GM12878 (cell line): ENCODE data around the gene TNFRSF8. TPM values are rescaled to one million over a fixed set of nuclear protein-coding genes. Genes with fewer than 3 reads are reported as not detected.

Experiments
- ATAC-seq: fragments of 200-7000 bp; cut with Tn5 transposase; 3 replicates; pipeline ENCODE4 v1.9.1; 2020; ENCODE audit warnings: mild to moderate bottlenecking, moderate library complexity
- BruUV-seq: library from RNA; stranded (reverse); fragments of 400-500 nt; replicated peaks from 2 replicates; lab custom pipeline; 2021; lab: Mats Ljungman, UMichigan
- CTCF ChIA-PET: fragments of 300-600 bp; sonication (Branson Sonifier 250); formaldehyde crosslinking; extraction: SDS; loops from one replicate; lab custom pipeline; 2021; ENCODE audit warnings: inconsistent platforms; lab: Yijun Ruan, JAX
- POLR2A ChIA-PET: fragments of 350-600 bp; formaldehyde crosslinking; extraction: SDS; loops from one replicate; lab custom pipeline; 2021; ENCODE audit warnings: inconsistent platforms; lab: Charles Lee
- RAD21 ChIA-PET: fragments of 300-600 bp; sonication (Branson Sonifier 250); formaldehyde crosslinking; loops from one replicate; lab custom pipeline; 2023; ENCODE audit warnings: antibody characterized with exemption; ENCODE audit not compliant: unreplicated experiment; lab: Charles Lee
- SMC1A ChIA-PET: fragments of 300-600 bp; sonication (Branson Sonifier 250); formaldehyde crosslinking; loops from one replicate; lab custom pipeline; 2023; ENCODE audit not compliant: unreplicated experiment, uncharacterized antibody; lab: Charles Lee
- DNase-seq: peaks from one replicate; pipeline ENCODE4 v3.0.0-alpha.2; 2011; ENCODE audit warnings: low read depth, low spot score
- FAIRE-seq: peaks from 3 replicates; lab custom pipeline; 2011; peaks lifted over from hg19 to GRCh38; lab: Jason Lieb, UNC
- H2AFZ ChIP-seq: 2 replicates; pipeline ENCODE4 v1.6.0; 2011; ENCODE audit warnings: low read depth, low read length, control low read depth; ENCODE audit not compliant: control insufficient read depth
- H3K27ac ChIP-seq: 2 replicates; pipeline ENCODE4 v1.5.1; 2011; ENCODE audit warnings: control low read depth; ENCODE audit not compliant: control insufficient read depth, insufficient read depth
- H3K27me3 ChIP-seq, 2 experiments: replicated peaks in 1 of 2; 2 replicates each; pipeline versions ENCODE4 v1.6.0 to v1.6.1; 2011; ENCODE audit warnings: low read length in 1 of 2; ENCODE audit not compliant: control insufficient read depth in 2 of 2, insufficient read depth in 2 of 2
- H3K36me3 ChIP-seq, 2 experiments: 2 replicates each; pipeline ENCODE4 v1.5.1; 2011; ENCODE audit warnings: low read length in 1 of 2; ENCODE audit not compliant: control insufficient read depth in 2 of 2, insufficient read depth in 2 of 2
- H3K4me1 ChIP-seq: 2 replicates; pipeline ENCODE4 v1.6.1; 2011; ENCODE audit warnings: mild to moderate bottlenecking, low read length, moderate library complexity, mixed read lengths; ENCODE audit not compliant: control insufficient read depth, insufficient read depth
- H3K4me2 ChIP-seq: 2 replicates; pipeline ENCODE4 v1.6.0; 2011; ENCODE audit warnings: control low read depth; ENCODE audit not compliant: control insufficient read depth, insufficient read depth
- H3K4me3 ChIP-seq: fragments of 200-600 bp; sonication (generic); 2 replicates; pipeline ENCODE4 v1.5.1; 2016
- H3K79me2 ChIP-seq: 2 replicates; pipeline ENCODE4 v1.6.0; 2011; ENCODE audit warnings: low read length; ENCODE audit not compliant: control insufficient read depth, insufficient read depth
- H3K9ac ChIP-seq: 2 replicates; pipeline ENCODE4 v1.8.0; 2011; ENCODE audit warnings: low read length, control low read depth, mixed read lengths; ENCODE audit not compliant: control insufficient read depth, insufficient read depth
- H3K9me3 ChIP-seq: replicated peaks from 3 replicates; pipeline ENCODE4 v1.5.1; 2011; ENCODE audit warnings: mild to moderate bottlenecking, low read length; ENCODE audit not compliant: control insufficient read depth, insufficient read depth
- H4K20me1 ChIP-seq: 2 replicates; pipeline ENCODE4 v1.6.0; 2011; ENCODE audit not compliant: control insufficient read depth, insufficient read depth
- CREM ChIP-seq: IDR thresholded peaks from 2 replicates; pipeline ENCODE4 v1.6.1; 2014; ENCODE audit warnings: antibody characterized with exemption, low read depth
- IKZF1 ChIP-seq: fragments of 450-650 bp; conservative IDR thresholded peaks from 2 replicates; pipeline ENCODE4 v1.6.1; 2017; ENCODE audit warnings: antibody characterized with exemption, mild to moderate bottlenecking
- LARP7 ChIP-seq: fragments of 450-650 bp; IDR thresholded peaks from 2 replicates; pipeline ENCODE4 v1.6.1; 2017; ENCODE audit warnings: mild to moderate bottlenecking
- MEF2B ChIP-seq: fragments of 450-650 bp; IDR thresholded peaks from 2 replicates; pipeline ENCODE4 v1.6.1; 2018; ENCODE audit warnings: mild to moderate bottlenecking, moderate library complexity; ENCODE audit not compliant: partially characterized antibody, poor library complexity, severe bottlenecking
- MXI1 ChIP-seq: fragments of 150-350 bp; IDR thresholded peaks from 2 replicates; pipeline ENCODE4 v1.6.1; 2011; ENCODE audit warnings: low read depth, mild to moderate bottlenecking, inconsistent platforms, low read length, improper control_type of control experiment
- NBN ChIP-seq: fragments of 450-650 bp; IDR thresholded peaks from 2 replicates; pipeline ENCODE4 v1.6.1; 2016
- RAD51 ChIP-seq: fragments of 450-650 bp; IDR thresholded peaks from 2 replicates; pipeline ENCODE4 v1.6.1; 2016; ENCODE audit warnings: moderate library complexity, mild to moderate bottlenecking, inconsistent platforms
- RB1 ChIP-seq: fragments of 450-650 bp; formaldehyde crosslinking; IDR thresholded peaks from 2 replicates; pipeline ENCODE4 v1.6.1; 2017; ENCODE audit warnings: mild to moderate bottlenecking, borderline replicate concordance
- RBBP5 ChIP-seq: fragments of 200-600 bp; sonication (generic); conservative IDR thresholded peaks from 2 replicates; pipeline ENCODE4 v1.6.1; 2016
- RELA ChIP-seq: fragments of 450-650 bp; IDR thresholded peaks from 2 replicates; pipeline ENCODE4 v1.8.0; 2014; ENCODE audit warnings: borderline replicate concordance; ENCODE audit not compliant: partially characterized antibody
- SIX5 ChIP-seq: IDR thresholded peaks from 2 replicates; pipeline ENCODE4 v1.6.1; 2011; ENCODE audit warnings: mild to moderate bottlenecking, low read depth, low read length, moderate library complexity; ENCODE audit not compliant: severe bottlenecking
- SMAD1 ChIP-seq: fragments of 450-650 bp; IDR thresholded peaks from 2 replicates; pipeline ENCODE4 v1.6.1; 2018; ENCODE audit warnings: mild to moderate bottlenecking, low read depth; ENCODE audit not compliant: partially characterized antibody
- SPI1 ChIP-seq: IDR thresholded peaks from 2 replicates; pipeline ENCODE4 v1.6.1; 2011; ENCODE audit warnings: low read depth, mild to moderate bottlenecking, low read length, moderate library complexity, borderline replicate concordance; ENCODE audit not compliant: insufficient read depth
- TARDBP ChIP-seq: IDR thresholded peaks from 2 replicates; pipeline ENCODE4 v1.6.1; 2016; ENCODE audit warnings: borderline replicate concordance
- TCF7 ChIP-seq: IDR thresholded peaks from 2 replicates; pipeline ENCODE4 v1.6.1; 2014; ENCODE audit warnings: antibody characterized with exemption, borderline replicate concordance
- YBX1 ChIP-seq: fragments of 450-650 bp; IDR thresholded peaks from 2 replicates; pipeline ENCODE4 v1.6.1; 2016; ENCODE audit warnings: antibody characterized with exemption
- ZBED1 ChIP-seq: IDR thresholded peaks from 2 replicates; pipeline ENCODE4 v1.6.1; 2016; ENCODE audit warnings: borderline replicate concordance
- ZNF207 ChIP-seq: fragments of 450-650 bp; IDR thresholded peaks from 2 replicates; pipeline ENCODE4 v1.6.1; 2014; ENCODE audit warnings: antibody characterized with exemption, mild to moderate bottlenecking, borderline replicate concordance
- ZNF384 ChIP-seq: IDR thresholded peaks from 2 replicates; pipeline ENCODE4 v1.6.1; 2012; ENCODE audit warnings: low read depth, mild to moderate bottlenecking, low read length, improper control_type of control experiment, borderline replicate concordance
- WGBS: methylation state at CpG from one replicate; pipeline ENCODE4 v1.1.6; 2016; ENCODE audit warnings: low lambda C conversion rate; ENCODE audit not compliant: insufficient replicate concordance, insufficient coverage; ENCODE audit errors: missing lambda C conversion rate; 5-methylcytosine and 5-hydroxymethylcytosine counted together
- in situ Hi-C: fragments of 300-500 bp; cut with MboI; formaldehyde crosslinking; loops from 9 replicates; pipeline ENCODE4 v1.14.3; 2018; ENCODE audit warnings: mixed read lengths
- intact Hi-C: fragments of 100-400 bp; cut with micrococcal nuclease; formaldehyde crosslinking; loops from one replicate; pipeline ENCODE4 v1.14.2; 2022; ENCODE audit not compliant: unreplicated experiment
- polyA plus RNA-seq, 11 experiments: library from polyadenylated mRNA; depleted of rRNA in 4 of 11; unstranded in 6 of 11; stranded (reverse) in 5 of 11; fragments of >200 nt; fragmentation: Nextera tagmentation in 4 of 11; fragmentation: Illumina TruSeq in 1 of 11; extraction: Ambion mirVana in 4 of 11; extraction: Trizol in 1 of 11; gene quantifications; 1 replicate in 1 of 11; 2 replicates in 10 of 11; pipeline versions ENCODE4 v1.2.1 to v1.2.3, GENCODE V29; 2011 to 2016; ENCODE audit warnings: inconsistent platforms in 2 of 11, missing spikeins in 2 of 11, low read depth in 1 of 11
- total RNA-seq, 4 experiments: library from RNA; depleted of rRNA in 3 of 4; stranded (reverse); fragments of >200 nt in 3 of 4; fragmentation: Illumina TruSeq in 1 of 4; extraction: Trizol in 1 of 4; gene quantifications; 2 replicates each; pipeline versions ENCODE4 v1.2.1 to v1.2.3, GENCODE V29; 2013 to 2021
- TF ChIP-seq, protein P1 (sequence below): IDR thresholded peaks from 2 replicates; pipeline ENCODE4 v1.6.1; 2011; ENCODE audit warnings: borderline replicate concordance, low read depth, mild to moderate bottlenecking, moderate library complexity, mixed read lengths, low read length; ENCODE audit not compliant: insufficient read depth; ENCODE audit errors: extremely low read length
- TF ChIP-seq, protein P2 (sequence below): fragments of 450-650 bp; IDR thresholded peaks from 2 replicates; pipeline ENCODE4 v1.6.1; 2016; ENCODE audit warnings: mild to moderate bottlenecking
- TF ChIP-seq, protein P3 (sequence below): fragments of 450-650 bp; IDR thresholded peaks from 2 replicates; pipeline ENCODE4 v1.6.1; 2014; ENCODE audit warnings: mild to moderate bottlenecking

Gene TNFRSF8
- total and polyA plus RNA-seq, 10 of the 15 experiments (the other 5 are each of a cell fraction or from before 2014, with no cell fraction given): 9.8 to 114 (median 58.8) TPM

DNA sequence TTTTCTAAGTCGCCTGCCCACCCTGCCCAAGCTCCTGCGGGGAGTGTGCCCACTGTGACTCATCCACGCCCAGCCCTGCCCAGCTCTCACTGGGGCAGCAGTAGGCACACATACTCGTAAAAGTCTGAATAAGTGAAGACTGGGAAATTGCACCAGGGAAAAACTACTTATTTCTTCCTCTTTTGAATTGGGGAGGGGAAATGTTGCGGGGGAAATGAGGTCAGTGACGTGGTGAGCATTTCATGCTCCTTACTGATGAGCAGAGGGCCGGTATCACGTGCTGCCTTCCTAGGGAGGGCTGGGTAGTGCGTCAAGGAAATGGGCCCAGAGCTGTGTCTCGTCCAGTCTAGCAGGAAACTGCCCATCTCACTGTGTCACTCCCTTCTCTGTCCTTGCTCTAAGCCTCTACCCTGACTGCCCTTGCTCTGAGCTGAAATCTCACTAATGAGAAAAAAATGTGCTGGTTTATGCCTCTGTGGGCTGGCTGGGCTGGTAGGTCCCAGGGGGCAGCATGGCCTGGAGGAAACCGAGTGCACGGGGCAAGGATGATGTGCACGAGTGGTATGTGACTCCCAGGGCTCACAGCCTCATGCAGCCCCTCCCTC, 90.2 kb downstream of the TNFRSF8 start:
- intact Hi-C loops: no loop called here
- in situ Hi-C loops: loop anchor here (25.0 kb wide), 1 partner anchor 1584 kb away; no protein-coding TSS in a partner anchor
- DNase-seq (peak; percentile 78), ATAC-seq (peak; percentile 68), FAIRE-seq (no peak)
- POLR2A ChIA-PET: interaction anchor here (0.8 to 11.6 kb wide), 5 partner anchors 8 to 102 kb away, joined by 3 to 166 read pairs (median 12); no protein-coding TSS in a partner anchor
- no peaks in the 10 kb centered on the region for H3K9me3 ChIP-seq
- H3K4me1 ChIP-seq: peaks cover 76% of the 10 kb centered on the region
- H3K79me2 ChIP-seq: no peaks in the 10 kb centered on the region
- peak overlapping the region; percentile 69 for H2AFZ ChIP-seq
- no peaks in the 10 kb centered on the region for H3K27me3 ChIP-seq
- SMC1A ChIA-PET: interaction anchor here (1.0 to 19.3 kb wide), 7 partner anchors 16 to 86 kb away, joined by 3 to 347 read pairs (median 5); partner anchors contain the start of gene TNFRSF1B
- peak overlapping the region; percentile 54 for H3K9ac ChIP-seq
- peak overlapping the region; percentile 84 for H3K27ac ChIP-seq
- no peaks in the 10 kb centered on the region for H4K20me1 ChIP-seq
- H3K4me2 ChIP-seq: peak overlapping the region; percentile 90
- H3K36me3 ChIP-seq: no peaks in the 10 kb centered on the region
- RAD21 ChIA-PET: interaction anchor here (1.3 to 12.5 kb wide), 7 partner anchors 8 to 85 kb away, joined by 4 to 119 read pairs (median 14); partner anchors contain the start of gene TNFRSF1B
- 8% methylated on average over 13 of the region's 13 CpGs for WGBS
- CTCF ChIA-PET: interaction anchor here (1.1 to 6.9 kb wide), 3 partner anchors 9 to 76 kb away, joined by 3 to 47 read pairs (median 3); no protein-coding TSS in a partner anchor
- H3K4me3 ChIP-seq: no peak overlapping the region
- no TSS peak for BruUV-seq
- TF ChIP-seq, protein P1, sequence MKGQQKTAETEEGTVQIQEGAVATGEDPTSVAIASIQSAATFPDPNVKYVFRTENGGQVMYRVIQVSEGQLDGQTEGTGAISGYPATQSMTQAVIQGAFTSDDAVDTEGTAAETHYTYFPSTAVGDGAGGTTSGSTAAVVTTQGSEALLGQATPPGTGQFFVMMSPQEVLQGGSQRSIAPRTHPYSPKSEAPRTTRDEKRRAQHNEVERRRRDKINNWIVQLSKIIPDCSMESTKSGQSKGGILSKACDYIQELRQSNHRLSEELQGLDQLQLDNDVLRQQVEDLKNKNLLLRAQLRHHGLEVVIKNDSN: peak; percentile 85
- no peak for TF ChIP-seq RBBP5
- TF ChIP-seq ZNF207: no peak
- TF ChIP-seq RELA: no peak
- TF ChIP-seq RAD51: peak; percentile 94
- TF ChIP-seq ZNF384: no peak; the same call in 1 of the 2 replicates
- no peak for TF ChIP-seq SIX5
- TF ChIP-seq YBX1: no peak
- TF ChIP-seq SPI1: no peak
- TF ChIP-seq TCF7: no peak
- TF ChIP-seq CREM: peak; percentile 42; the same call in 1 of the 2 replicates
- TF ChIP-seq TARDBP: no peak
- no peak for TF ChIP-seq ZBED1
- TF ChIP-seq, protein P2, sequence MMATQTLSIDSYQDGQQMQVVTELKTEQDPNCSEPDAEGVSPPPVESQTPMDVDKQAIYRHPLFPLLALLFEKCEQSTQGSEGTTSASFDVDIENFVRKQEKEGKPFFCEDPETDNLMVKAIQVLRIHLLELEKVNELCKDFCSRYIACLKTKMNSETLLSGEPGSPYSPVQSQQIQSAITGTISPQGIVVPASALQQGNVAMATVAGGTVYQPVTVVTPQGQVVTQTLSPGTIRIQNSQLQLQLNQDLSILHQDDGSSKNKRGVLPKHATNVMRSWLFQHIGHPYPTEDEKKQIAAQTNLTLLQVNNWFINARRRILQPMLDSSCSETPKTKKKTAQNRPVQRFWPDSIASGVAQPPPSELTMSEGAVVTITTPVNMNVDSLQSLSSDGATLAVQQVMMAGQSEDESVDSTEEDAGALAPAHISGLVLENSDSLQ: peak; percentile 67
- TF ChIP-seq, protein P3, sequence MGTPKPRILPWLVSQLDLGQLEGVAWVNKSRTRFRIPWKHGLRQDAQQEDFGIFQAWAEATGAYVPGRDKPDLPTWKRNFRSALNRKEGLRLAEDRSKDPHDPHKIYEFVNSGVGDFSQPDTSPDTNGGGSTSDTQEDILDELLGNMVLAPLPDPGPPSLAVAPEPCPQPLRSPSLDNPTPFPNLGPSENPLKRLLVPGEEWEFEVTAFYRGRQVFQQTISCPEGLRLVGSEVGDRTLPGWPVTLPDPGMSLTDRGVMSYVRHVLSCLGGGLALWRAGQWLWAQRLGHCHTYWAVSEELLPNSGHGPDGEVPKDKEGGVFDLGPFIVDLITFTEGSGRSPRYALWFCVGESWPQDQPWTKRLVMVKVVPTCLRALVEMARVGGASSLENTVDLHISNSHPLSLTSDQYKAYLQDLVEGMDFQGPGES: no peak
- TF ChIP-seq RB1: peak; percentile 80; the same call in 1 of the 2 replicates
- peak; percentile 97 for TF ChIP-seq MEF2B
- TF ChIP-seq IKZF1: peak; percentile 65
- no peak for TF ChIP-seq LARP7
- TF ChIP-seq NBN: peak; percentile 91
- peak; percentile 49 for TF ChIP-seq SMAD1
- TF ChIP-seq MXI1: peak; percentile 56; the same call in 1 of the 2 replicates
